T-cell (primary cell): ENCODE results near the gene WNK2. TPM values are rescaled to one million over a fixed set of nuclear protein-coding genes. Genes with fewer than 3 reads are reported as not detected.
A peak's percentile ranks its signal among the peaks of the same experiment; 100 is the strongest.

ENCODE experiments used
- ATAC-seq, 4 experiments: fragments of 200-7000 bp in 3 of 4; fragments of 150-1000 bp in 1 of 4; cut with Tn5 transposase; replicated peaks in 1 of 4; 1 replicate in 3 of 4; 2 replicates in 1 of 4; pipeline ENCODE4 v1.10.0; 2021; ENCODE audit warnings: moderate library complexity in 3 of 4, mild to moderate bottlenecking in 2 of 4, moderate number of reproducible peaks in 1 of 4
- CTCF ChIA-PET, 2 donors: fragments of 300-600 bp; sonication (Branson Sonifier 250); formaldehyde crosslinking; loops; one replicate each; lab custom pipeline; 2022; ENCODE audit warnings: antibody characterized with exemption in 2 of 2; lab: Charles Lee
- POLR2A ChIA-PET, 2 donors: fragments of 300-600 bp; sonication (Branson Sonifier 250); formaldehyde crosslinking; loops; one replicate each; lab custom pipeline; 2022; ENCODE audit warnings: antibody characterized with exemption in 2 of 2; lab: Charles Lee
- DNase-seq, 35 experiments: peaks; one replicate each; pipeline versions ENCODE4 v3.0.0 to v3.0.0-alpha.2; 2013 to 2023
- H3K27ac ChIP-seq: one replicate; pipeline ENCODE4 v1.5.1; 2013; ENCODE audit warnings: low read length
- H3K27me3 ChIP-seq, 2 experiments: replicated peaks in 1 of 2; 1 replicate in 1 of 2; 2 replicates in 1 of 2; pipeline versions ENCODE4 v1.6.1 to v1.7.0; 2013; ENCODE audit warnings: low read length in 1 of 2, mixed read lengths in 1 of 2; ENCODE audit not compliant: control insufficient read depth in 2 of 2, insufficient read depth in 2 of 2; ENCODE audit errors: extremely low read depth in 1 of 2
- H3K36me3 ChIP-seq, 2 donors: 1 replicate in 1 of 2; 2 replicates in 1 of 2; pipeline versions ENCODE4 v1.6.1 to v1.7.0; 2013; ENCODE audit warnings: low read length in 1 of 2; ENCODE audit not compliant: control insufficient read depth in 2 of 2, insufficient read depth in 1 of 2; ENCODE audit errors: extremely low read depth in 1 of 2
- H3K4me1 ChIP-seq, 2 experiments: 1 replicate in 1 of 2; 2 replicates in 1 of 2; pipeline versions ENCODE4 v1.6.1 to v1.7.0; 2013; ENCODE audit warnings: low read length in 2 of 2, mixed read lengths in 1 of 2; ENCODE audit not compliant: insufficient read depth in 2 of 2, control insufficient read depth in 1 of 2; ENCODE audit errors: extremely low read depth in 1 of 2
- H3K4me3 ChIP-seq, 2 donors: 1 replicate in 1 of 2; 2 replicates in 1 of 2; pipeline versions ENCODE4 v1.5.1 to v1.7.0; 2013; ENCODE audit warnings: mild to moderate bottlenecking in 2 of 2, low read length in 1 of 2, moderate library complexity in 1 of 2; ENCODE audit not compliant: control insufficient read depth in 1 of 2; ENCODE audit errors: extremely low read depth in 1 of 2
- H3K9me3 ChIP-seq: 2 replicates; pipeline ENCODE4 v1.7.0; 2013
- H3K27ac Mint-ChIP-seq, 2 donors: one replicate each; pipeline ENCODE4 v1.8.0; 2020 to 2021; ENCODE audit warnings: mild to moderate bottlenecking in 2 of 2, mixed read lengths in 2 of 2
- H3K27me3 Mint-ChIP-seq, 2 donors: one replicate each; pipeline ENCODE4 v1.8.0; 2021 to 2022; ENCODE audit warnings: mixed read lengths in 2 of 2
- H3K36me3 Mint-ChIP-seq: one replicate; pipeline ENCODE4 v1.8.0; 2021; ENCODE audit warnings: mixed read lengths
- H3K4me1 Mint-ChIP-seq, 3 donors: one replicate each; pipeline ENCODE4 v1.8.0; 2020 to 2022; ENCODE audit warnings: mixed read lengths in 3 of 3, mild to moderate bottlenecking in 1 of 3
- H3K4me3 Mint-ChIP-seq, 3 donors: one replicate each; pipeline ENCODE4 v1.8.0; 2020 to 2022; ENCODE audit warnings: mild to moderate bottlenecking in 3 of 3, mixed read lengths in 3 of 3, moderate library complexity in 3 of 3
- H3K9me3 Mint-ChIP-seq, 3 donors: one replicate each; pipeline ENCODE4 v1.8.0; 2020 to 2022; ENCODE audit warnings: mixed read lengths in 3 of 3
- WGBS: methylation state at CpG from one replicate; pipeline ENCODE4 v1.1.5; 2013; ENCODE audit warnings: missing lambda C conversion rate; ENCODE audit not compliant: insufficient coverage; 5-methylcytosine and 5-hydroxymethylcytosine counted together
- total RNA-seq, 35 experiments: library from RNA in 6 of 35; stranded (reverse) in 6 of 35; fragments of 120-200 nt in 1 of 35; gene quantifications; one replicate each; pipeline versions ENCODE4 v1.2.1 to v1.2.4 and lab custom pipeline; 2013 to 2026

Gene WNK2
- total RNA-seq, 5 donors from 2014 or later (not counting 1 experiment from before 2014, with no cell fraction given), result 0.12 to 0.95 (median 0.48) TPM

- WGBS, result 66% methylated on average over 10 of the region's 10 CpGs
- H3K36me3 Mint-ChIP-seq, result no peaks in the 10 kb centered on the region
- no peak for ATAC-seq
These were observed 108.3 kb downstream of the WNK2 start for GRCh38 chr9:93292288-93292615.

GRCh38 chr9:93292664-93293328, 108.9 kb downstream of the WNK2 start:
- H3K9me3 ChIP-seq, result no peaks in the 10 kb centered on the region
- H3K4me1 ChIP-seq, result peaks cover 0 to 9% of the 10 kb centered on the region in 2 experiments
- CTCF ChIA-PET, result no interaction called here
- no peak overlapping the region for H3K27ac ChIP-seq
- WGBS, result 92% methylated on average over 41 of the region's 43 CpGs
- Mint-ChIP-seq H3K27me3 (peaks cover 0 to 17% of the 10 kb centered on the region in 2 donors), H3K4me1 (peaks cover 5 to 24% (median 15%) of the 10 kb centered on the region in 3 donors), H3K36me3 (no peaks in the 10 kb centered on the region), H3K4me3 (no peak overlapping the region), H3K27ac (no peak overlapping the region), H3K9me3 (no peaks in the 10 kb centered on the region)
- H3K27me3 ChIP-seq, result peaks cover 0 to 43% of the 10 kb centered on the region in 2 experiments
- POLR2A ChIA-PET, result no interaction called here
- DNase-seq (no peak), ATAC-seq (no peak)
- no peak overlapping the region for H3K4me3 ChIP-seq
- no peaks in the 10 kb centered on the region for H3K36me3 ChIP-seq

More at GRCh38 chr9:93292288-93292615, 108.3 kb downstream of the WNK2 start:
- H3K27me3 Mint-ChIP-seq, result peaks cover 0 to 17% of the 10 kb centered on the region in 2 donors
- no peak overlapping the region for H3K4me3 Mint-ChIP-seq
- H3K4me1 Mint-ChIP-seq, result peaks cover 5 to 19% (median 12%) of the 10 kb centered on the region in 3 donors
- ChIA-PET POLR2A (no interaction called here), CTCF (no interaction called here)
- Histone ChIP-seq H3K9me3 (no peaks in the 10 kb centered on the region), H3K36me3 (no peaks in the 10 kb centered on the region), H3K4me1 (peaks cover 0 to 9% of the 10 kb centered on the region in 2 experiments), H3K4me3 (no peak overlapping the region), H3K27me3 (peaks cover 0 to 43% of the 10 kb centered on the region in 2 experiments), H3K27ac (no peak overlapping the region)
- no peaks in the 10 kb centered on the region for H3K9me3 Mint-ChIP-seq
- DNase-seq, result no peak
- no peak overlapping the region for H3K27ac Mint-ChIP-seq

GRCh38 chr9:93294011-93294410, 110.1 kb downstream of the WNK2 start:
- POLR2A ChIA-PET, result no interaction called here
- H3K9me3 ChIP-seq, result no peaks in the 10 kb centered on the region
- peaks cover 5 to 27% (median 16%) of the 10 kb centered on the region in 3 donors for H3K4me1 Mint-ChIP-seq
- H3K36me3 Mint-ChIP-seq, result no peaks in the 10 kb centered on the region
- CTCF ChIA-PET, result no interaction called here
- H3K27ac Mint-ChIP-seq, result no peak overlapping the region
- H3K9me3 Mint-ChIP-seq, result no peaks in the 10 kb centered on the region
- H3K4me3 Mint-ChIP-seq, result no peak overlapping the region
- WGBS, result 80% methylated on average over 6 of the region's 9 CpGs
- H3K27me3 Mint-ChIP-seq, result peaks cover 0 to 13% of the 10 kb centered on the region in 2 donors
- H3K27ac ChIP-seq, result no peak overlapping the region
- no peak for ATAC-seq
- H3K27me3 ChIP-seq, result peaks cover 0 to 43% of the 10 kb centered on the region in 2 experiments
- H3K36me3 ChIP-seq, result no peaks in the 10 kb centered on the region
- H3K4me3 ChIP-seq, result no peak overlapping the region
- no peak for DNase-seq
- peaks cover 0 to 9% of the 10 kb centered on the region in 2 experiments for H3K4me1 ChIP-seq

- Mint-ChIP-seq H3K4me1 (peaks cover 2 to 22% (median 14%) of the 10 kb centered on the region in 3 donors), H3K27me3 (peaks cover 0 to 10% of the 10 kb centered on the region in 2 donors), H3K9me3 (no peaks in the 10 kb centered on the region), H3K4me3 (no peak overlapping the region), H3K36me3 (no peaks in the 10 kb centered on the region), H3K27ac (no peak overlapping the region)
- ChIA-PET POLR2A (no interaction called here), CTCF (no interaction called here)
- Histone ChIP-seq H3K27ac (no peak overlapping the region), H3K27me3 (peaks cover 0 to 41% of the 10 kb centered on the region in 2 experiments), H3K4me3 (no peak overlapping the region), H3K4me1 (peaks cover 0 to 9% of the 10 kb centered on the region in 2 experiments), H3K9me3 (no peaks in the 10 kb centered on the region), H3K36me3 (no peaks in the 10 kb centered on the region)
- 90% methylated on average over 3 of the region's 12 CpGs for WGBS
- ATAC-seq (no peak), DNase-seq (no peak)
These were observed 111.1 kb downstream of the WNK2 start for GRCh38 chr9:93295031-93295430.

GRCh38 chr9:93295456-93296076, 111.6 kb downstream of the WNK2 start:
- Histone ChIP-seq H3K27me3 (peaks cover 0 to 42% of the 10 kb centered on the region in 2 experiments), H3K9me3 (no peaks in the 10 kb centered on the region), H3K36me3 (no peaks in the 10 kb centered on the region), H3K4me3 (no peak overlapping the region), H3K27ac (no peak overlapping the region), H3K4me1 (peaks cover 0 to 9% of the 10 kb centered on the region in 2 experiments)
- no peak for DNase-seq
- no peak overlapping the region for H3K4me3 Mint-ChIP-seq
- WGBS, result 50% methylated on average over 1 of the region's 2 CpGs
- H3K27ac Mint-ChIP-seq, result no peak overlapping the region
- ChIA-PET POLR2A (no interaction called here), CTCF (no interaction called here)
- no peaks in the 10 kb centered on the region for H3K36me3 Mint-ChIP-seq
- no peak for ATAC-seq
- H3K9me3 Mint-ChIP-seq, result no peaks in the 10 kb centered on the region
- H3K27me3 Mint-ChIP-seq, result peaks cover 0 to 10% of the 10 kb centered on the region in 2 donors
- H3K4me1 Mint-ChIP-seq, result peaks cover 2 to 22% (median 13%) of the 10 kb centered on the region in 3 donors

GRCh38 chr9:93296889-93297480, 113.0 kb downstream of the WNK2 start:
- Mint-ChIP-seq H3K9me3 (no peaks in the 10 kb centered on the region), H3K4me3 (no peak overlapping the region), H3K4me1 (peaks cover 2 to 22% (median 14%) of the 10 kb centered on the region in 3 donors), H3K27ac (no peak overlapping the region), H3K36me3 (no peaks in the 10 kb centered on the region), H3K27me3 (peaks cover 0 to 5% of the 10 kb centered on the region in 2 donors)
- WGBS, result 24% methylated on average over 16 of the region's 17 CpGs
- no peak overlapping the region for H3K4me3 ChIP-seq
- H3K9me3 ChIP-seq, result no peaks in the 10 kb centered on the region
- H3K4me1 ChIP-seq, result peaks cover 0 to 9% of the 10 kb centered on the region in 2 experiments
- DNase-seq, result no peak
- CTCF ChIA-PET, result no interaction called here
- no peaks in the 10 kb centered on the region for H3K36me3 ChIP-seq
- peaks cover 0 to 42% of the 10 kb centered on the region in 2 experiments for H3K27me3 ChIP-seq
- no peak overlapping the region for H3K27ac ChIP-seq
- POLR2A ChIA-PET, result no interaction called here
- peak in 3 of 4 experiments; percentile 15 to 40 (median 36) for ATAC-seq
